HG03378 (cell line): ENCODE results near the gene RELCH.

ENCODE experiments used
- ATAC-seq: cut with Tn5 transposase; IDR thresholded peaks from one replicate; pipeline ENCODE4 v1.9.1; 2021; ENCODE audit warnings: mild to moderate bottlenecking, moderate library complexity; ENCODE audit not compliant: unreplicated experiment

The RELCH gene

DNA sequence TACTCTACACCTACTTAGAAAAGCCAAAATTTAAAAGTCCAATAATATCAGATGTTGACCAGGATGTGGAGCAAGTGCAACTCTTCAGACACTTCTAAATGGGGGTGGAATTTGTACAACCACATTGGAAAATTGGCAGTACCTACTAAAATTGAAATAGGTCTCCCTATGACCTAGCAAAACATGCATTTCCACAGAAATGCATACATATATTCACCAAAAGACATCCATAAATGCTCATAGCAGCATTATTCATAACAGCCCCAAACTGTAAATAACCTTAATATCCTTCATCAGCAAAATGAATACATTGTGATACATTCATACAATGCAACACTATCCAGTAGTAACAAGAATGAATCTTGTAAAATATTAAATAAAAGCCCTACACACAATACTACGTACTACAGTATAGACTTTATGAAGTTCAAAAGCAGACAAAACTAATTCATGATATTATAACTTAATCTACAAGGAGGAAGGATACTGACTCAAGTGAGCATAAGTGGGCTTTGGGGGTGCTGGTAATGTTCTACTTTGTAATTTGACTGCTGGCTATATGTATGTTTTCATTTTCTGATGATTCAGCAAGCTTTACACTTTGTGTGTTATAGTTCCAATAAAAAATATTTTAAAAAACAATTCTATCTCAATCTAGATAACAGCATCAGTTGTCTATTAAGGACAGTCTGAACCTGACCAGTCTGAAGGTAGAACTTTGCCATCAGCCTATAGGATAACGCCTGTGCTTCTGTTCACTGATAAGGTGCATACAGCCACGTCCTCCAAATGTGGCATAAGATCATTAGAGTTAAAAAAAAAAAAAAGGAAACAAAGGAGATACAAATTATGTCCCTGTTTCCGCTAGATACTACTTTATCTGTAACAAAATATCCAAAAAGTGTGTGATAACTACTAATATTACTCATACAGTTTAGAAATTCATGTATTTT lies 131.4 kb downstream of the RELCH start:
- no peak for ATAC-seq

DNA sequence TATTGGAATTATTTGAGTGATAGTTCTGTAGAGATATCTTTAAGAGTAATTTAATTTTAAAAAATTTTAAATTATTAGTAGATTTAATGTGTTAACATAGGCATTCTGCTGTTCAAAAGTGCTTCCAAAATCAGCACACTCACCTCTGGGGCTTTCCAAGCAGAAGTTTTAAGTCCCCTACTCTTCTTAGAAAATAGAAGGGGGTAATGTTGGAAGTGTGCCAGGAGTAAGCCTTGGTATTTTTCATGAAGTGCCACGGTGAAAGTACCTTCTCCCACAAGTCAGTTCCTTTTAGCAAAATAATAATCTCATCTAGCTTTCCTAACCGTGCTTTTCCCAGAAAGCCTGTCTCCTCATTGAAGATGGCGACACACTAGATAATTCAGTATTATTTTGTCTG lies 134.1 kb downstream of the RELCH start:
- ATAC-seq = no peak

DNA sequence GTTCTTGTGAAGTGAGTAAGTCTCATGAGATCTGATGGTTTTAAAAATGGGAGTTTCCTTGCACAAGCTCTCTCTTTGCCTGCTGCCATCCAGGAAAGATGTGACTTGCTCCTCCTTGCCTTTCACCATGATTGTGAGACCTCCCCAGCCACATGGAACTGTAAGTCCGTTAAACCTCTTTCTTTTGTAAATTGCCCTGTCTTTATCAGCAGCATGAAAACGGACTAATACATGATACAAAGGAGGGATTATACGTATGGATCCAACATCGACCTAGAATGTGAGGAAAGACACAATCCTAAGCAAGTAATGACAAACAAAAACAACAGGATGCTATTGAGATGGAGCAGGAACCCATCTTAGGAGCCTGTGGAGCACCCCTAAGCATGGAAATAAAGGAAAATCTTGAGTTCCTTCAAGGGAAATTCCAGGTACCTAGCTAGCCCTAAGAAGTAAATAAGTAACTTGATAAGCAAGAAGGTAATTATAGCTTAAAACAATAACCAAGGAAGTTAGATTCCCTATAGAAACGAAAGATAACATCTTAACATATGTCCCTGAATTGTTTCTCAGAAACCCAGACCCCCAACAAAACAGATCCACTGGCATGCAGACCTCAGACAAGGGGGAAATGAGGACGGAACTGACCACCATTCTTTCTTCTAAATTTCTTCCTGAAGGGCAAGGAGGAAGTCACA lies 136.6 kb downstream of the RELCH start:
- ATAC-seq = no peak

DNA sequence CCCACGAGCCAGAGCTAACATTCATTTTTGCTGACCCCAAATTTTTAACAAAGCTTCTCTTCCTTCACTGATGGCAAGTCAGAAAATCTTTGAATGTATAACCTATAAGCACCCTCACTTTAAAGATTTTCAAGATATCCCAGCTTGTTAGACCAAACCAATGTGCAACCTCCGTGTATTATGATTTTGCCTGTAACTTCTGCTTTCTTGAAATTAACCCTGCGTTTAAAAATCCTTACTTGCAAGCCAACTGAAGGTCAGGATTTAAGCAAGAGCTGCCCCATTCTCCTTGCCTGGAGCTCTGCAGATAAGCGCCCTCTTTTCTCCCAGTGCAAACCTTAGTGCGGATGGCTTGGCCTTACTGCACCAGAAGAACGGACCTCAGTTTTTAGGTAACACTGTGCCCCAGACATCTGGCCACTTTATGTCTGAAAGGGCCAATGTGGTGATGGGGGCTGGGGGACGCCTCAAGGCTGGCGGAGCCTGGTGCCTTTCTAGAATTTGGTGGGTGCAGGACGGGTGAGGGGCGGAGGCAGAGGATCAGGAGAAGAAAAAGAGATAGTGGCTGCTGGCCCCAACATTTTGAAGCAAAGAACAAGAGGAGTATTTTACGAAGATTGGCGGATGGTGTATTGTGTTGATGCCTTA lies 137.2 kb downstream of the RELCH start:
- ATAC-seq = no peak

DNA sequence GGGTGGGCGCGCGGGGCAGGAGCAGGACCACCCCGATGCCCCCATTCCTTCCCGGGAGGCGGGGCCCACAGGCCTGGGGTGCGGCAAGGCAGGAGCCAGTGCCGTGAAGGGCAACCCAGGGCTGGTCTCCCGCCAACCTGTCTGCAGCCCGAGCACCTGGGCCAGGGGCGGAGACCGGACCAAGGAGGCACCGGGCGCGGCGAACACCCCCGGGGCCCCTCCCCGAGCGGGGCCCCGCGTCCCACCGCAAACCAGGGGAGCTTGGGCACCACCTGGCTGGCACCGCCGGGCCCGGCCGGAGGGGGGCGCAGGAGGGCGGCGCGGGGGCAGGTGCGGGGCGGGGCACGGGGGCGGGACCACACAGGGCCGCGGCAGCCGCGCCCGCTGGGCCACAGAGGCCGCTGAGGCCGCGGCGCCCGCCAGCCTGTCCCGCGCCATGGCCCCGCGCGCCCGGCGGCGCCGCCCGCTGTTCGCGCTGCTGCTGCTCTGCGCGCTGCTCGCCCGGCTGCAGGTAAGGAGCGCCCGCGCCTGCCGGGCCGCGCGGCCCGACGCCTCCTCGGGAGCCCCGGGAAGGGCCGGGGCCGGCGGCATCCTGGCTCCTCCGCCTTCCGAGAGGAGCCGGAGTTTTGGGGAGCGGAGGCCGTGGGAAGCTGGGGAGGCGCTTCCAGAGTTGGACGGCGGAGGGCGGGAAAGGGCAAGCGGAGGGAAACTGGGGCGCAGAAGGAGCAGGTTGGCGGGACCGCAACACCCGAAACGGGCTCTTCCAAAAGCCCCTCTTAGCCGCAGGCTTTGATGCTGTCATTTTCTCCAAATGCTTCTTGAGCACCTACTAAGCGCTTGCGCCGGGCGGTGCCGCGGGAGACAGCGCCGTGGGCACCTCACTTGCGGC lies 138.1 kb downstream of the RELCH start, which contains the start of gene TNFRSF11A:
TSS of gene TNFRSF11A (plus strand) at position 394 of the 889 bp plus-strand sequence. CDS start at position 437, 43 bp downstream.
- ATAC-seq = no peak

DNA sequence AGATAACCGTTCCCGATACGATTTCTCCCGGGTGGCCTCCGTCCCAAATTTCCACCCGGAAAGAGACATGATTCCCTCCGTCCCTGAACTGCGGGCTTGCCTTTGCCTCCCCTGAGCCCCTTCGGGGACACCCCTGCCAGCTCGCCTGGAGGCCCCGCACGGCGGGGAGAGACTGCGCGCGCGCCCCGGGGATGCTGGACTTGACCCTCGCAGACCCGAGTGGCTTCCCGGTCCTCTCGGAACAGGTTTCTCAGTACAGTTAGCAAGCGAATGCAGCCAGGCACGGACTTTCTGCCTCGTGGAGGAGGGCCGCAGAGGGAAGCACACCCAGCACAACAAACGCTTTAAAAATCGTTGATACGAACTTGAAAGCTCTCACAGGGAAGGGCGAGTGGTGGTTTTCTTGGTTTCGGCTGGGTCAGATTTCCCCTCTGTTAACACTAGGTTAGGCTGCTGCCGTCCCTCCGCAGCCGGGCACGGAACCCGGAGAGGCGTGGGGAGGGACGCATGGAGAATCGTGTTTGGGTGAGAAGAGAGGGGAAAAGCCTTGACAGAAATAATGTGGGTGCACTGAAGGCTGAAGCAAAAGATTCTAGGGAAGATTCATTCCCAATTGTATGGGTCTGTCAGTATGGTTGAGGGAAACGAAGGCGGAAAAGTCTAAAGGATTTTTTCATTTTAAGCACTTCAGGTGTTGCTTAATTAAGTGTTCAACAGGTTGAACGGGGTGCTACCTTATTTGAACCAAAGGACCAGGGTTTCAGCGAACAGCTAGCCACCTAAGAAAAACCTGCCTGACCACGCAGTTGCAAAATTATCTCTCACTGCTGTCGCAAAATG lies 139.0 kb downstream of the RELCH start:
- peak; percentile 36 for ATAC-seq

DNA sequence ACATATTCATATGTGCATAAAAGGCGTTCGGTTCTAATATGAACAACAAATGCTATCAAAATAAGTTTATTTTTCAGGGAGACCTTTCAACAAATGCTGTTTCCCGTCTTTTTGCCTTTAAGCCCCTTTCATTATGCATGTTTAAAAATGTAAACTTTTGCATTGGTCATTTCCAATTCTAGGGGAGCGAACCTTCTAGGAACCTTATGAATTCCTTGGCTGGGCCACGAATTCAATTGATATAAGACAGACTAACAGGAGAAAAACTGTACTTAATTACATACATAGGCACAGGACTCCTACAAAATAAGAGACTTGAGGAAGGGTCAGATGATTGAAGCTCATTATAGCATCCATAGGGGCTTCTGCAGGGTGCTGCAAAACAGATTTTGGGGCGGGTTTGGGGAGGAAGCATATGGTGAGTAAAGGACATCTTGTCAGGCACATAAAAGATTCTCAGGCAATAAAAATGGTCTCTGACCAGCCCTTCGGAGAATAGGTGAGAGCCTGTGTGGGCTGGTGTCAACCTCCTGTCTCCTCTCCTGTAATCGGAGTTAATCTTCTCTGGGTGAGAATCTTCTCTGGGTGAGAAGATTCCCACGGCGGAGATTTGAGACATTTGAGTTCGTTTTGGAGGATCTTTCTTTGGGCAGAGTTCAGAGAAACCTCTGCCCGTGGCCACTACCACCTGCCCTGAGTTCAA lies 139.7 kb downstream of the RELCH start:
- ATAC-seq = no peak

DNA sequence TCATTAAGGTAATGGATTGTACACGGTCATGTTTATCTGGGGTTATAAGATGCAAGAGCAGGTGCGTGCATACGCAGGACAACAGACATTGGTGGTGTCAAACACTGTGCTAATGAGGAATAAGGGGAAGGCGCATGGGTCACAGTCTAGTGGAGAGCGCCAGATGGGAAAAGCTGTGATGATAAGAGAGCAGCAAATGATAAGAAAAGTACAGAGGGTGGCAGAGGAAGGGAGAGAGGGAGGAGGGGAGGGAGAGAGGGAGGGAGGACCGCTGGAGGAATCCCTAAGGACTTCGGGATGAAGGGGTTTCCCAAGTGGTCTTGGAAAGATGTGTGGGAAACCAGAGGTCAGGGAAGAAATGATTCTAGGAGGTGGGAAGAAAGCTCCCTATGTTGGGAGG lies 140.9 kb downstream of the RELCH start:
- ATAC-seq = no peak

DNA sequence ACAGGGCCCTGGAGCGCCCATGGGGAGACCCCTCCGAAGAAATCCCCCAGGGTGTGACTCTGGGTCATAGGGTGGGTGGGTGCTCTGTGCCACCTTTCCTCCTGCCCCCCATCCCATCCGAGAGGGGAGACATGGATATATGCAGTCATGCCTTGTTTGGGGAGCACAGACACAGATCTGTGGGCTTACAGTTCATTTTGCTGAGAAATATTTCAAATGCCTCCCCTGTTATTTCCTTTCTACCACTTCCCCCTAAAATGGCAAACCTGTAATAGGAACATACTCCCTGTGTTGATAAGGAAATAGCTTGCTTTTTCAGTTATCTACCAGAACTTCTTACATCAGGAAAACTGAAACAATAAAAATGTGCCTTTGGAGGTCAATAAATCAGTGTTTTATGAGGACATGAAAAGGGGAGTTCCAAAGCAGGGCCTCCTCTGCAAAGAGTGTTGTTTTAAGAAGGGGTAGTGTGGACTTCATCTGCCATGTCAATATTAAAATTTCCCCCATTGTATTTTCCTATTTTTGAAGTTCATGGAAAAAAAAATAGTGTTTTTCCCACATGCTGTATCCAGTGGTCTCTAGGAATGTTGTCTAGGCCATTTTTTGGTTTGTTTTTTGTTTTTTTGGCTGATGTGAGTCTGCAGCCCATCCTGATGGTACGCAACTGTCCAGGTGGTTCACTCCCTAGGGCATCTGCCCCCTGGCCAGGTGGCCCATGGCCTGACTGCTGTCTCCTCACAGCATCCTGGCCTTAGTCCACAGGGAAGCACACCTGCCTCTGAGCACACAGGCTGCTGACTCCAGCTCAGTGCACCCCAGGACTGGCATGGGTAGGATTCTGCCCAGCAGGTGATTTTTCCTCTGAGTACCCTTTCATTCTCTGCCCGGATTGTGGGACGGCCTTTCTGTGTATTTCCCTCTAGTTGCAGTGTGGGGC lies 141.8 kb downstream of the RELCH start:
- ATAC-seq = no peak

DNA sequence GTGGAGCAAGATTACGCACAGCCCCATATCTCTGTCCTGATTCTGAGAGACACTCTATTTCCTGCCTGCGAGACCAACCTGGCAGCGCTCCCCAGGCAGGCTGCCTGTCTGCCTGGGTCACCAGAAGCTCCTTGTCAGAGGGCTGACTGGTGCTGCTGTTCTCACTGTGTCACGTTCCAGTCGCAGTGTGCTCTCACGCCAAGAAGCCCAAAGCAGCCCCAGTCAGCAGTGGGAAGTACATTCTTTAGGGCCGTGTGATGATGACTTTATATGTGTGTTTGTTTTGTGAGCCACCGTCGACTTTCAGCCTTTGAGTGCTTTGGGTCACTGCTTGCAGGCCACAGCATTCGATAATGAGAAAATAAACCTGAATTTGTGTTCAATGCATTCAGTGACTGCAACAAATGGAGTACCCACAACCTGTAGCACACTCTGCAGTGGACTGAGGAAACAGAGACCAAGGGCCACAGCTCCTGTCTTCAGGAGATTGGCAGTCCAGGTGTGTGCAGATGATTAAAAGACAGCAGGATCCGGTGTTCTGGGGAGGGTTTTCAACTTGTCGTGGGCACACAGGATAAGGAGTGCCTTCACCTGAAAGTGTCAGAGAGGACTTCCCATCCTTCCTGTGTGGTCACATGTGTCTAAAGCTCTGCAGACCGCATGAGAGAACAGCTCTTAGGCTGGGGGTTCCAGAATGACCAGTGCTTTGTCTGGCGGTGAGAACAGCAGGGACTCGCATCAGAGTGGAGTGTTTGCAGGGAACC lies 142.8 kb downstream of the RELCH start:
- ATAC-seq = no peak

DNA sequence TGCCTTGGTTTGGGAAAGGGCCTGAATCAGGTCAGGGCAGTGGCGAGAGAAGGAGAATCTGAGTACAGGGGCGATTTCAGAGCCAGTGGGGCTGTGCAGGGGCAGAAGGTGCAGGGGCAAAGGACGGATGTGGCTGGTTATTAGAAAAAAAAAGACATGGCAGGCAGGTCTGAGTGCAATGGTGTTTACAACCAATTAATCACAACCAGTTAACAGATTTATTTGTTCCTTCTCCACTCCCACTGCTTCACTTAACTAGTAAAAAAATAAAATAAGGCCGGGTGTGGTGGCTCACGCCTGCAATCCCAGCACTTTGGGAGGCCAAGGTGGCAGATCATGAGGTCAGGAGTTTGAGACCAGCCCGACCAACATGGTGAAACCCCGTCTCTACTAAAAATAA lies 143.6 kb downstream of the RELCH start:
- no peak for ATAC-seq

DNA sequence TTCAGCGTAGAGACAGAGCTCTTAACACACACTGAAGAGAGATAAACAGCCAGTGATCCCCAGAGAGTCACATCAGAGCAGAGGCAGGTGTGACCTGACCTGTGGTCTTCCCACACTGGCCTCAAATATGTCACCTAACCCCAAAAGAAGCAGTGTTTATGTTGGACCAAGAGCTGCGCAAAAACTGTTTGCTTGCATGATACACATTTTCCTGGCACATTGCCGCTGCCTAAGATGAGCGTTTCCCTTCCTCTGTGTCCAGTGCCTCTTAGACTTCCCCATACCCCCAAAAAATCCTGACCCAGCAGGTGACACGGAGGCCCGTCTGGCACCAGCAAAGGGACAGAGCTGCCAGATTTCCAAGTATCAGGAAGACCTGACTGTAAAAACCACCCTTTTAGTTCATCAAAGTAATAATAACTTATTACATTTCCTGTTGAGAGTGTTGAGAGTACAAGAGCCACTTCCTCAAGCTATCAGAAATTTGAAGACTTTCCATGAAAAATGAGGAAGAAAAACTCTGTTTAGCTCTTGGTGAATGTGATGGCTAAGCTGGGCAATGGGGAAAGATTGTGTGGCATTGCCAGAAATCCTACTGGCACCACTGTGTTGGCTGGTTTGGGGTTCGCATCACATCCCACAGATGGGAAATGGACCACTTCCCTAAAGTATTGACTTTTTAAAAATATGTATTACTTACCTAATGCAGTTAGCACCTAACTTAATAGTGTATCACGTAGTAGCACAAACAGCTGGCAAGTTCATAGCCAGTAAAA lies 144.7 kb downstream of the RELCH start:
- ATAC-seq = no peak

DNA sequence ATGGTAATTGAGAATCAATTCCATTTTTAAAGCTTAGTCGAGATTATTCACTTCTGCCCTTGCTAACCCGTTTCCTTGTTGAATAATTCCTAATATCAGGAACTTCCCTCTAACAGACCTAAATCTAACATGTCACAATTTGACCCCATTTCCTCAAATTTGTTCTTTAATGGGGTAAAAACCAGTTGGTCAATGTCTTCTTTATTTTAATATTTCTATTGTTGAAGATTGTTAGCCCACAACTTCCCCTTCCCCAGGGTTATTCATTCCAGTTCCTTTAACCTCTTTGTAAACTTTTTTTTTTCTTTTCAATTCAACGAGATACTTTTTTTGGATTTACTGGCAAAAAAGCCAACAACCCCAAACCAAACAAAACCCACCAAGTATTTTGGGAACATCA lies 145.4 kb downstream of the RELCH start:
- no peak for ATAC-seq

DNA sequence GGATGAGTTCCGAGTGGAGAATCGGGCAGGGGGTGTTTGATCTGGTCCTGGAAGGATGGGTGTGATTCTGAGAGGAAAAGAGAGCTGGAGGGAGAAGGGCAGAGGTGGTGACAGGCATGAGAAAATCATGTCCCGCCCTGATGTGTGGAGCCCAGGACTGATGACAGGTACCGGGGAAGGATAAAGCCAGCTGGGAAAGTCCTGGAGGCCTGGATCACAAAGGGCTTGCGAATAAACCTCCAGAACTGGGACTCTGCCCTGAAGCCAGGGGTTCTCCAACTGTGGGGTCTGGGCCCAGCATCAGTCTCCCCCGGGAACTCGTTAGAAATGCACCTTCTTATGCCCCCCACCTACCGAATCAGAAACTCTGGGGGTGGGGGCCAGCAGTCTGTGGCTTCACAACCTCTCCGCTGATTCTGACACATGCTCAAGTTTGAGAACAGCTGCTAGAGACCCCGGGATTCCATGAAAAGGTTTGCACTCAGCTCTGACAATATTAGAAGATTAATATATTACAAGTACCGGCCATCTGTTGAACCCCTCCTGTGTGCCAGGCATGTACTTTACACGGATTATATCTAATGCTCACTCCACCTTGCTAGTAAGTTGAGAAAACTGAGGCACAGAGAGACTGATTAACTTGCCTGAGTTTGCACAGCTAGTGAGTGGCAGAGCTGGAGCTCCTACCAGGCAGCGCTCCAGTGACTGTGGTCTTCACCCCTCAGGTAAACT lies 146.1 kb downstream of the RELCH start:
- ATAC-seq = no peak

DNA sequence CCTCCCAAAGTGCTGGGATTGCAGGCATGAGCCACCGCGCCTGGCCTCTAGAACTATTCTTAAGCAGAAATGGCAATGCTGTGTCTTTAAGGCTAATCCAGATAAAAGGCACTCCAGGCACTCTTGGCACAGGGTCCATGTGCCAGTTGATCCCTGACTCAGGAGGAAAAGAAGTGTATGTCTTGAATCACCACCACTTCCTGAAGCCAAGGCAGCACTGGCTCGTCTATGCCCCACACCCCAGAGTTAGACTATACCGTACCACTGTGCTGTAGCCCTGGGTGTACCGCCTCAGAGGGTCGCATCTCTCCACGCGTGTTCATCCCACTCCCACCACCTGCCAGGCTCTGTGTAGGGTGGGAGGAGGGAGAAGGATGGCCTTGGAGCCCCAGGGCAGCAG lies 147.1 kb downstream of the RELCH start:
- ATAC-seq = no peak

DNA sequence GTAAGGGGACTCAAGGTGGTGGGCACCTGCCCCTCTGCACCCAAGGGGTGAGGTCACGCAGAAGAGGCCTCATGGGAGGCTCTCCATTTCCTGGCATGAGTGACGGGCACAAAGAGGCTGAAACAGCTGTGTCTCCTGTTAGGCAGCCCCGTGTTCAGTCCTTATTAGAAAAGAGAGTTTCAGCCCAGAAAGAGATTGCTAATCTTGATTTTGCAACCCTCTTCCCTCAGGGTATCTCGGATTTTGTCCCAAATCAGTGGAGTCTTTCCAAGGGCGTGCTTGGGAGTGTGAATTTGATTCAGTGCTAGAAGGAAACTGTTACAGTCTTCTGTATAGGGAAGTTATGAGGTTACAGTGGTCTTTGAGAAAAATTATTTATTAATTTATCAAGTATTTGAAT lies 148.4 kb downstream of the RELCH start:
- no peak for ATAC-seq
